T-helper 2 cell (primary cell): ENCODE data around the gene ANKRD30B.
A peak's percentile ranks its signal among the peaks of the same experiment; 100 is the strongest.
"Not testable (repeated sequence)": the region's sequence is repeated elsewhere in the genome, so short reads cannot be mapped to it uniquely, and the experiment has no call there.

ENCODE experiments used
- DNase-seq, 5 experiments: peaks; one replicate each; pipeline versions ENCODE4 v3.0.0 to v3.0.0-alpha.2; 2012 to 2022
- total RNA-seq, 2 donors: gene quantifications; one replicate each; lab custom pipeline; 2026; lab: John Stamatoyannopoulos, UW

Gene ANKRD30B
- 0 to 0.31 reads per million in 2 donors for total RNA-seq

- peak in 1 of 5 experiments; percentile 4 for DNase-seq
Measured at GRCh38 chr18:14747513-14748474, at the start of gene ANKRD30B. TSS of gene ANKRD30B (plus strand) at chr18:14748172. CDS start at chr18:14748420, 248 bp downstream.

- DNase-seq = not testable (repeated sequence)
Measured at GRCh38 chr18:14701286-14702040, 46.5 kb upstream of the ANKRD30B start.

GRCh38 chr18:14709761-14710160, 38.2 kb upstream of the ANKRD30B start:
- DNase-seq = not testable (repeated sequence)

- DNase-seq = not testable (repeated sequence)
Measured at GRCh38 chr18:14721569-14721968, 26.4 kb upstream of the ANKRD30B start.

- not testable (repeated sequence) for DNase-seq
Measured at GRCh38 chr18:14739056-14739455, 8.9 kb upstream of the ANKRD30B start.

- no peak for DNase-seq
Measured at GRCh38 chr18:14746897-14747296, 1.1 kb upstream of the ANKRD30B start.

GRCh38 chr18:14748496-14748895, 524 bp downstream of the ANKRD30B start:
- DNase-seq = no peak

GRCh38 chr18:14763566-14763965, 15.6 kb downstream of the ANKRD30B start:
- DNase-seq = not testable (repeated sequence)

GRCh38 chr18:14767474-14767873, 19.5 kb downstream of the ANKRD30B start:
- DNase-seq = no peak

GRCh38 chr18:14768241-14768640, 20.3 kb downstream of the ANKRD30B start:
- no peak for DNase-seq

GRCh38 chr18:14769381-14769780, 21.4 kb downstream of the ANKRD30B start:
- no peak for DNase-seq

GRCh38 chr18:14776801-14777200, 28.8 kb downstream of the ANKRD30B start:
- DNase-seq = no peak

GRCh38 chr18:14781671-14782070, 33.7 kb downstream of the ANKRD30B start:
- DNase-seq = no peak

- DNase-seq = no peak
Measured at GRCh38 chr18:14784133-14784532, 36.2 kb downstream of the ANKRD30B start.

GRCh38 chr18:14796876-14797275, 48.9 kb downstream of the ANKRD30B start:
- not testable (repeated sequence) for DNase-seq

GRCh38 chr18:14797969-14798764, 50.2 kb downstream of the ANKRD30B start:
- not testable (repeated sequence) for DNase-seq

GRCh38 chr18:14811081-14811480, 63.1 kb downstream of the ANKRD30B start:
- DNase-seq = not testable (repeated sequence)

- not testable (repeated sequence) for DNase-seq
Measured at GRCh38 chr18:14826972-14827632, 79.1 kb downstream of the ANKRD30B start.

GRCh38 chr18:14841607-14842006, 93.6 kb downstream of the ANKRD30B start:
- DNase-seq = not testable (repeated sequence)

- not testable (repeated sequence) for DNase-seq
Measured at GRCh38 chr18:14851533-14851932, 103.6 kb downstream of the ANKRD30B start.

- DNase-seq = not testable (repeated sequence)
Measured at GRCh38 chr18:14855634-14856033, 107.7 kb downstream of the ANKRD30B start.

GRCh38 chr18:14856256-14856655, 108.3 kb downstream of the ANKRD30B start:
- DNase-seq = not testable (repeated sequence)
